Neuronal stem cell (in vitro differentiated cells): Measurements from ENCODE around the gene STIP1.

Experiments
- DNase-seq: peaks from one replicate; pipeline ENCODE4 v3.0.0-alpha.2; 2013; ENCODE audit warnings: low spot score
- H2AFZ ChIP-seq: one replicate; pipeline ENCODE4 v1.6.1; 2013; ENCODE audit warnings: mild to moderate bottlenecking, low read length, inconsistent platforms
- H2AK5ac ChIP-seq: 2 replicates; pipeline ENCODE4 v1.6.1; 2013; ENCODE audit warnings: low read depth, mild to moderate bottlenecking, inconsistent platforms, low read length, moderate library complexity, mixed read lengths
- H2BK120ac ChIP-seq: 2 replicates; pipeline ENCODE4 v1.6.1; 2013; ENCODE audit warnings: low read depth, mild to moderate bottlenecking, inconsistent platforms, low read length, moderate library complexity, mixed read lengths
- H2BK12ac ChIP-seq: one replicate; pipeline ENCODE4 v1.6.1; 2013; ENCODE audit warnings: low read length, inconsistent platforms
- H2BK15ac ChIP-seq: 2 replicates; pipeline ENCODE4 v1.6.1; 2013; ENCODE audit warnings: mild to moderate bottlenecking, low read length, inconsistent platforms, mixed read lengths
- H2BK5ac ChIP-seq: one replicate; pipeline ENCODE4 v1.6.1; 2013; ENCODE audit warnings: inconsistent platforms, mild to moderate bottlenecking, low read length, moderate library complexity
- H3K14ac ChIP-seq: one replicate; pipeline ENCODE4 v1.6.1; 2013; ENCODE audit warnings: low read length, inconsistent platforms
- H3K18ac ChIP-seq: 2 replicates; pipeline ENCODE4 v1.6.1; 2013; ENCODE audit warnings: low read length, inconsistent platforms
- H3K23ac ChIP-seq: 2 replicates; pipeline ENCODE4 v1.6.1; 2013; ENCODE audit warnings: low read depth, mild to moderate bottlenecking, mixed read lengths, low read length, inconsistent platforms; ENCODE audit not compliant: poor library complexity
- H3K27ac ChIP-seq: replicated peaks from 3 replicates; pipeline ENCODE4 v1.5.1; 2013; ENCODE audit warnings: low read length, inconsistent platforms
- H3K27me3 ChIP-seq, 3 experiments: 2 replicates each; pipeline ENCODE4 v1.6.1; 2013; ENCODE audit warnings: low read length in 3 of 3, mild to moderate bottlenecking in 2 of 3, inconsistent platforms in 1 of 3, low read depth in 1 of 3, mixed read lengths in 1 of 3, moderate library complexity in 1 of 3; ENCODE audit not compliant: control insufficient read depth in 3 of 3, insufficient read depth in 3 of 3
- H3K36me3 ChIP-seq, 2 donors: replicated peaks in 1 of 2; 2 replicates each; pipeline ENCODE4 v1.6.1; 2013; ENCODE audit warnings: low read length in 2 of 2; ENCODE audit not compliant: control insufficient read depth in 2 of 2, insufficient read depth in 2 of 2
- H3K4ac ChIP-seq: 2 replicates; pipeline ENCODE4 v1.6.1; 2013; ENCODE audit warnings: inconsistent platforms, mild to moderate bottlenecking, low read length, moderate library complexity
- H3K4me1 ChIP-seq, 2 donors: 1 replicate in 1 of 2; 2 replicates in 1 of 2; pipeline ENCODE4 v1.6.1; 2013; ENCODE audit warnings: low read length in 2 of 2, low read depth in 1 of 2; ENCODE audit not compliant: control insufficient read depth in 2 of 2, insufficient read depth in 1 of 2
- H3K4me2 ChIP-seq: one replicate; pipeline ENCODE4 v1.6.1; 2013; ENCODE audit warnings: mild to moderate bottlenecking, low read length, inconsistent platforms; ENCODE audit not compliant: insufficient read depth, poor library complexity, severe bottlenecking
- H3K4me3 ChIP-seq, 2 donors: 2 replicates each; pipeline ENCODE4 v1.5.1; 2013; ENCODE audit warnings: low read length in 2 of 2, mild to moderate bottlenecking in 2 of 2, inconsistent platforms in 1 of 2, moderate library complexity in 1 of 2
- H3K79me1 ChIP-seq: one replicate; pipeline ENCODE4 v1.6.1; 2013; ENCODE audit warnings: low read depth, mild to moderate bottlenecking, inconsistent platforms, low read length, moderate library complexity
- H3K9ac ChIP-seq: one replicate; pipeline ENCODE4 v1.6.1; 2013; ENCODE audit warnings: mild to moderate bottlenecking, low read depth, low read length, inconsistent platforms; ENCODE audit not compliant: poor library complexity
- H3K9me3 ChIP-seq, 2 donors: replicated peaks in 1 of 2; 2 replicates each; pipeline versions ENCODE3 to v1.6.1; 2013; ENCODE audit warnings: low read length in 2 of 2, mild to moderate bottlenecking in 2 of 2, inconsistent platforms in 1 of 2, low read depth in 1 of 2, mixed read lengths in 1 of 2, moderate library complexity in 1 of 2; ENCODE audit not compliant: control insufficient read depth in 2 of 2, insufficient read depth in 1 of 2
- H4K8ac ChIP-seq: one replicate; pipeline ENCODE4 v1.6.1; 2013; ENCODE audit warnings: low read depth, mild to moderate bottlenecking, inconsistent platforms, low read length, moderate library complexity
- H4K91ac ChIP-seq: one replicate; pipeline ENCODE4 v1.6.1; 2013; ENCODE audit warnings: low read length, low read depth, mild to moderate bottlenecking, inconsistent platforms; ENCODE audit not compliant: poor library complexity
- WGBS, 2 donors: extraction: QIAGEN DNeasy Blood & Tissue Kit; methylation state at CpG; one replicate each; pipeline ENCODE4 v1.1.7; 2013; ENCODE audit warnings: missing lambda C conversion rate in 2 of 2, mixed read lengths in 1 of 2; ENCODE audit not compliant: insufficient read length in 2 of 2, insufficient replicate concordance in 1 of 2; ENCODE audit errors: extremely low coverage in 2 of 2; 5-methylcytosine and 5-hydroxymethylcytosine counted together

Gene STIP1

GRCh38 chr11:64238999-64239398 is 53.0 kb downstream of the STIP1 start:
- H4K8ac ChIP-seq: no peak overlapping the region
- no peak overlapping the region for H2AFZ ChIP-seq
- no peak overlapping the region for H2BK12ac ChIP-seq
- no peak overlapping the region for H3K4ac ChIP-seq
- H2BK120ac ChIP-seq: no peak overlapping the region
- no peaks in the 10 kb centered on the region for H3K9me3 ChIP-seq
- no peak overlapping the region for H4K91ac ChIP-seq
- H3K4me3 ChIP-seq: no peak overlapping the region
- no peak for DNase-seq
- H2AK5ac ChIP-seq: no peak overlapping the region
- H3K4me1 ChIP-seq: peaks cover 10 to 14% of the 10 kb centered on the region in 2 donors
- no peak overlapping the region for H2BK15ac ChIP-seq
- no peak overlapping the region for H3K14ac ChIP-seq
- no peak overlapping the region for H3K4me2 ChIP-seq
- peaks cover 0 to 11% (median 0%) of the 10 kb centered on the region in 3 experiments for H3K27me3 ChIP-seq
- no CpG with 5 or more reads among the region's 5 CpGs for WGBS, 2 donors
- no peak overlapping the region for H2BK5ac ChIP-seq
- peaks cover 12 to 13% of the 10 kb centered on the region in 2 donors for H3K36me3 ChIP-seq
- no peak overlapping the region for H3K27ac ChIP-seq
- no peak overlapping the region for H3K18ac ChIP-seq
- no peak overlapping the region for H3K23ac ChIP-seq
- no peak overlapping the region for H3K9ac ChIP-seq
- H3K79me1 ChIP-seq: peaks cover 15% of the 10 kb centered on the region

DNA sequence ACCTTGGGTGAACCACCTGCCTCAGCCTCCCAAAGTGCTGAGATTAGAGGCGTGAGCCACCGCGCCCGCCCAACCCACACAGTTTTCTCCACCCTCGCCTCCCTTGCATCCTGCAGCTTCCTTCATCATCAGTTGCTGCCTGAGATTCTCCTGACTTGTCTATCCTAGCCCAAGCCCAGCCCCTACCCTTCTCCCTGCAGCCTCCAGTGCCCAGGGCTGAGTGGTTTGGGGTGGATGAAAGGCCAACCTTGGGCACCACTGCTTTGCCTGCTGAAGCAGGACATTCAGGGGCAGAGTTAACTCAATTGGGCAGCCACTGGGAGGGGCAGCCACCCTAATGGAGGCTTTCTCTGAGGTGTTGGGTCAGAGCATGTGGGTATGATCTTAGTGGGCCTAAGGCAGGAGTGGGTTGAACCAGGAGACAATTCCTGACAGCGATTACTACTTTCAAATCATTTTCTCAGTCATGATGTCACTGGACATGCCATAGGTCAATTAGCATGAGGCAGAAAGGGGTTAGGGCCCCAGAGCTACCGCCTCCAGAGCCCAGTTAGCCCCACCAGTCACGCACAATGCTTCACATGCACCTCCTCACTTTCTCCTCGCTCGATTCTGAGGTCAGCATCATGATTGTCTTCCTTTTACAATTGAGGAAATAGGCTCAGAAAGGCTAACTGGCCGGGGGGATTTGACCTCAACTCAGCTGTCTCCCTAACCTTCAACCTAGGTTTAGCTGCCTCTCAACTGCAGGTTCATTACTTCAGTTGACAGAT is 53.9 kb downstream of the STIP1 start:
- WGBS, 2 donors: no CpG with 5 or more reads among the region's 11 CpGs
- H3K4me2 ChIP-seq: peak overlapping the region; percentile 88
- H3K14ac ChIP-seq: no peak overlapping the region
- peaks cover 10 to 13% of the 10 kb centered on the region in 2 donors for H3K4me1 ChIP-seq
- no peak overlapping the region for H2AFZ ChIP-seq
- no peak overlapping the region for H3K4ac ChIP-seq
- no peak overlapping the region for H3K23ac ChIP-seq
- no peak overlapping the region for H3K27ac ChIP-seq
- no peaks in the 10 kb centered on the region for H3K9me3 ChIP-seq
- H3K36me3 ChIP-seq: peaks cover 15 to 17% of the 10 kb centered on the region in 2 donors
- H4K8ac ChIP-seq: no peak overlapping the region
- H2BK12ac ChIP-seq: no peak overlapping the region
- peaks cover 15% of the 10 kb centered on the region for H3K79me1 ChIP-seq
- peak overlapping the region; percentile 99 for H2AK5ac ChIP-seq
- H3K18ac ChIP-seq: no peak overlapping the region
- peak overlapping the region; percentile 93 for H2BK5ac ChIP-seq
- peak overlapping the region; percentile 70 to 90 for H3K4me3 ChIP-seq
- H4K91ac ChIP-seq: no peak overlapping the region
- peaks cover 0 to 9% (median 0%) of the 10 kb centered on the region in 3 experiments for H3K27me3 ChIP-seq
- DNase-seq: no peak
- H3K9ac ChIP-seq: no peak overlapping the region
- H2BK15ac ChIP-seq: peak overlapping the region; percentile 42
- no peak overlapping the region for H2BK120ac ChIP-seq

GRCh38 chr11:64240435-64241240 is 54.7 kb downstream of the STIP1 start, which contains the start of gene FKBP2:
TSS of gene FKBP2 (plus strand) at chr11:64241095. CDS start at chr11:64242388, 1,293 bp downstream.
- Histone ChIP-seq H3K4me1 (peaks cover 16% of the 10 kb centered on the region in 2 donors), H2BK5ac (peak within 1 kb of the TSS; percentile 93), H3K36me3 (peaks cover 16 to 19% of the 10 kb centered on the region in 2 donors), H3K27ac (peak within 1 kb of the TSS; percentile 96), H4K8ac (peak within 1 kb of the TSS; percentile 92), H3K14ac (peak within 1 kb of the TSS; percentile 67), H3K23ac (peak within 1 kb of the TSS; percentile 100), H3K4me2 (peak within 1 kb of the TSS; percentile 93), H2AK5ac (peak within 1 kb of the TSS; percentile 99), H3K18ac (peak within 1 kb of the TSS; percentile 100), H3K9ac (peak within 1 kb of the TSS; percentile 92), H3K9me3 (no peaks in the 10 kb centered on the region), H2BK12ac (peak within 1 kb of the TSS; percentile 41), H4K91ac (peak within 1 kb of the TSS; percentile 12), H2BK120ac (peak within 1 kb of the TSS; percentile 21), H3K79me1 (peaks cover 20% of the 10 kb centered on the region), H3K27me3 (peaks cover 0 to 2% (median 0%) of the 10 kb centered on the region in 3 experiments), H3K4ac (peak within 1 kb of the TSS; percentile 94), H3K4me3 (peak within 1 kb of the TSS; percentile 70 to 94), H2AFZ (peak within 1 kb of the TSS; percentile 96), H2BK15ac (peak within 1 kb of the TSS; percentile 58)
- DNase-seq: peak; percentile 95
- WGBS, 2 donors: no CpG with 5 or more reads among the region's 58 CpGs

- no peak overlapping the region for H2BK12ac ChIP-seq
- H3K4me3 ChIP-seq: peak overlapping the region; percentile 70 to 90
- H3K36me3 ChIP-seq: peaks cover 16 to 19% of the 10 kb centered on the region in 2 donors
- H2BK5ac ChIP-seq: peak overlapping the region; percentile 93
- H3K79me1 ChIP-seq: peaks cover 21% of the 10 kb centered on the region
- H3K27me3 ChIP-seq: no peaks in the 10 kb centered on the region
- H3K9me3 ChIP-seq: no peaks in the 10 kb centered on the region
- H2AFZ ChIP-seq: peak overlapping the region; percentile 96
- H3K4ac ChIP-seq: no peak overlapping the region
- no peak overlapping the region for H2BK120ac ChIP-seq
- peak overlapping the region; percentile 100 for H3K23ac ChIP-seq
- peak overlapping the region; percentile 92 for H4K8ac ChIP-seq
- peak overlapping the region; percentile 92 for H3K9ac ChIP-seq
- H3K4me1 ChIP-seq: peaks cover 16 to 20% of the 10 kb centered on the region in 2 donors
- no peak overlapping the region for H3K14ac ChIP-seq
- H2BK15ac ChIP-seq: peak overlapping the region; percentile 58
- H3K18ac ChIP-seq: peak overlapping the region; percentile 100
- H3K27ac ChIP-seq: peak overlapping the region; percentile 96
- WGBS, 2 donors: no CpG with 5 or more reads among the region's 24 CpGs
- H3K4me2 ChIP-seq: peak overlapping the region; percentile 91
- peak; percentile 99 for DNase-seq
- H2AK5ac ChIP-seq: no peak overlapping the region
- no peak overlapping the region for H4K91ac ChIP-seq
Measured at GRCh38 chr11:64241241-64241490, 55.2 kb downstream of the STIP1 start.
